Measurements from ENCODE around the gene NAALADL2. TPM values are rescaled to one million over a fixed set of nuclear protein-coding genes. Genes with fewer than 3 reads are reported as not detected.

The NAALADL2 gene
- total RNA-seq, 4 donors from 2014 or later = 7.0 to 34.7 (median 18.4) TPM

DNA sequence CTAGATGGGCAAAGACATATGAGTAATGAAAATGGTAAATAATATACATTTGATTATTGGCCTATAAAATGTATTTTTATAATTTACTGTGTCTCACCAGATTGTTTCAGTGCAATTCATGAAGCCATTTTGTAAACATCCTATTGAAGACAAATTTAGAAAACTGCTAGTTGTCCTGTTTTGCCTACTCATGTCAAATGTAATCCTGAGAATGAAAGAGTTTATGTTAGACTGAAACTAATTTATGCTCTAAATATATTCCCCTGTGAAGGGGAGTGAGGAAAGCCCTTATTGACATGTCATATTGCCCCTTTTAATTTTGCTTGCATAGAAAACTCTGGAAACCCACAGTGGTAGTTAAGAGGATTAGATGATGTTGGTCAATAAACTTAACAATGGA is 610.0 kb downstream of the NAALADL2 start:
- H3K9me3 ChIP-seq = no peaks in the 10 kb centered on the region
- TF ChIP-seq, protein P1, sequence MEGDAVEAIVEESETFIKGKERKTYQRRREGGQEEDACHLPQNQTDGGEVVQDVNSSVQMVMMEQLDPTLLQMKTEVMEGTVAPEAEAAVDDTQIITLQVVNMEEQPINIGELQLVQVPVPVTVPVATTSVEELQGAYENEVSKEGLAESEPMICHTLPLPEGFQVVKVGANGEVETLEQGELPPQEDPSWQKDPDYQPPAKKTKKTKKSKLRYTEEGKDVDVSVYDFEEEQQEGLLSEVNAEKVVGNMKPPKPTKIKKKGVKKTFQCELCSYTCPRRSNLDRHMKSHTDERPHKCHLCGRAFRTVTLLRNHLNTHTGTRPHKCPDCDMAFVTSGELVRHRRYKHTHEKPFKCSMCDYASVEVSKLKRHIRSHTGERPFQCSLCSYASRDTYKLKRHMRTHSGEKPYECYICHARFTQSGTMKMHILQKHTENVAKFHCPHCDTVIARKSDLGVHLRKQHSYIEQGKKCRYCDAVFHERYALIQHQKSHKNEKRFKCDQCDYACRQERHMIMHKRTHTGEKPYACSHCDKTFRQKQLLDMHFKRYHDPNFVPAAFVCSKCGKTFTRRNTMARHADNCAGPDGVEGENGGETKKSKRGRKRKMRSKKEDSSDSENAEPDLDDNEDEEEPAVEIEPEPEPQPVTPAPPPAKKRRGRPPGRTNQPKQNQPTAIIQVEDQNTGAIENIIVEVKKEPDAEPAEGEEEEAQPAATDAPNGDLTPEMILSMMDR (IDR thresholded peaks at IDR 0.05) = no peak
- TF ChIP-seq POLR2A (IDR thresholded peaks at IDR 0.05) = no peak
- H3K4me1 ChIP-seq = no peaks in the 10 kb centered on the region
- no peak for DNase-seq
- no peak overlapping the region for H3K4me3 ChIP-seq
- H3K27ac ChIP-seq = no peak overlapping the region
- no peaks in the 10 kb centered on the region for H3K36me3 ChIP-seq
- no peaks in the 10 kb centered on the region for H3K27me3 ChIP-seq

DNA sequence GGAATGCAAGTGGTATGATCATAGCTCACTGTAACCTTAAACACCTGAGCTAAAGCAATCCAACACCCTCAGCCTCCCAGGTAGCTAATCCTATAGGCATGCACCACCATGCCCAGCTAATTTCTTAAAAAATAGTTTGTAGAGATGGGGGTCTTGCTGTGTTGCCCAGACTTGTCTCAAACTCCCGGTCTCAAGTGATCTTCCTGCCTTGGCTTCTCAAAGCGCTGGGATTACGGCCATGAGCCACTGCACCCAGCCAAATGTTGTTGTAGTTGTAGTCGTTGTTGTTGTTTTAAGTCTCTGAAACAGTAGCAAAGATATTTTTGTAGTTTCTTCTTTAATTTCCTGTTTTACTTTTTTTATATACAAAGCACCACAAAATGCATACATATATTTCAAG is 616.6 kb downstream of the NAALADL2 start:
- DNase-seq = no peak
- Histone ChIP-seq H3K27me3 (no peaks in the 10 kb centered on the region), H3K4me1 (no peaks in the 10 kb centered on the region), H3K4me3 (no peak overlapping the region), H3K27ac (no peak overlapping the region), H3K9me3 (no peaks in the 10 kb centered on the region), H3K36me3 (no peaks in the 10 kb centered on the region)
- no peak for TF ChIP-seq POLR2A (IDR thresholded peaks at IDR 0.05)
- TF ChIP-seq, protein P1 (IDR thresholded peaks at IDR 0.05) = no peak

DNA sequence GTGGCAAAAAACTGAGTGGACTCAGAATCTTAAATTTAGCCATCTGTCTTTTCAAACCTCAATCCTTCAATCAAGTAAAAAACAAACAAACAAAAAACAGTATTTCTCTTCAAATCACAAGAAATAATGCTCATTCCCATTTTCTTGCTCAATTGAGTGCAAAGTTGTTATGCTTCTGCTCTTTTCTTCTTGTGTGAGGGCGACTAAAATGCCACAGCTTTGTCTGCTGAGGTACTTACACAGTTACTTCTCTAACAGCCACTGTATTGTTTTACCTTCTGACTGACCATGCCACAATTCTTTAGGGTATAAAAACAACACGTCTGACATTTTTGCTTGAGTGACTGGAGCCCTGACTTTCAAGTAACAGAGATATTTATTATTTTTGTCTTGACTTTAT is 617.4 kb downstream of the NAALADL2 start:
- Histone ChIP-seq H3K4me3 (no peak overlapping the region), H3K4me1 (no peaks in the 10 kb centered on the region), H3K27me3 (no peaks in the 10 kb centered on the region), H3K9me3 (no peaks in the 10 kb centered on the region), H3K27ac (no peak overlapping the region), H3K36me3 (no peaks in the 10 kb centered on the region)
- no peak for DNase-seq
- TF ChIP-seq POLR2A (IDR thresholded peaks at IDR 0.05) = no peak
- TF ChIP-seq, protein P1 (IDR thresholded peaks at IDR 0.05) = no peak

DNA sequence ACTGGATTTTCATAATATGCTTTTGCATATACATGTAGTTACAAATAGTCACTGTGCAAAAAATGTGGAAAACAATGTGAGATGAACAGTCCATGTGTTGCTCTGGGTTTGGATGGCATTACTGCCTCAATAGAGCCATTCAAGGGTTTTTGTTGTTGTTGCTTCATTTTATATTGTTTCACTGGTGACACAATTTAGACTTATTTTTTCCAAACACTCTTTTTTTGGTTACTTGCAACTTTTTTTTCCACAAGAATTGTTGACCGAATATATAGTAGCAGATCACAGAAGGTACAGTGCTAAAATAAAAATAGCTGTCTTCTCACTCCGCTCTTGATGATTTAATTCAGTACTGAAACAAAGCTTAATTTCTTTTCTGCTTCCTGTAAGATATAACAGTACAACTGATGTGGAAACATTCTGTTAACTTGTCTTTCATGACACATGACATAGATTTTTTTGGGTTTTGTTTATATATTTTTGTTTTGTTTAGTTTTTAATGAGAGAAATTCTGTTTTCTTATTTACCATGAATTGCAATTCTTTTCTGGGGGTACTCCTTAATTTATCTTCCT is 618.6 kb downstream of the NAALADL2 start:
- H3K36me3 ChIP-seq = no peaks in the 10 kb centered on the region
- H3K9me3 ChIP-seq = no peaks in the 10 kb centered on the region
- no peak for TF ChIP-seq POLR2A (IDR thresholded peaks at IDR 0.05)
- TF ChIP-seq, protein P1 (IDR thresholded peaks at IDR 0.05) = no peak
- H3K4me1 ChIP-seq = no peaks in the 10 kb centered on the region
- no peaks in the 10 kb centered on the region for H3K27me3 ChIP-seq
- no peak overlapping the region for H3K4me3 ChIP-seq
- DNase-seq = no peak
- no peak overlapping the region for H3K27ac ChIP-seq

DNA sequence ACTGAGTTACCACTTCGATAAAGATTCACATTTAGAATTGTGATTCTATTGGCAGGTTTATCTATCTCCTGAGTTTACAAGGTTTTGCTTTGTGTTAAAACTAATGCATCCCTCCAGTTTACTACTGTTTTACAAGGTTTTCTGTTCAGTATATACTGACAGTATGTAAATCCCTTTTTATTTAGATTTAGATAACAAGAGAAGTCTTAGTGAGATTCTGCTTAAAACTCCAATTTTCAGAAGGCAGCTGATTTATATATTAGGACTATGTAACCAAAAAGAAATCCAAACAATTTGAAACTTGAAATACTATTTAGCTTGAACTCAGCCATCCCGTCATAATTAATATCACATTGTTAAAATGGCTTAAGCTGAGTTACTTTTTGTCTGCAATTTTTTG is 619.2 kb downstream of the NAALADL2 start:
- no peak overlapping the region for H3K4me3 ChIP-seq
- TF ChIP-seq, protein P1 (IDR thresholded peaks at IDR 0.05) = no peak
- TF ChIP-seq POLR2A (IDR thresholded peaks at IDR 0.05) = no peak
- no peaks in the 10 kb centered on the region for H3K9me3 ChIP-seq
- no peaks in the 10 kb centered on the region for H3K27me3 ChIP-seq
- H3K27ac ChIP-seq = no peak overlapping the region
- H3K36me3 ChIP-seq = no peaks in the 10 kb centered on the region
- no peak for DNase-seq
- no peaks in the 10 kb centered on the region for H3K4me1 ChIP-seq

DNA sequence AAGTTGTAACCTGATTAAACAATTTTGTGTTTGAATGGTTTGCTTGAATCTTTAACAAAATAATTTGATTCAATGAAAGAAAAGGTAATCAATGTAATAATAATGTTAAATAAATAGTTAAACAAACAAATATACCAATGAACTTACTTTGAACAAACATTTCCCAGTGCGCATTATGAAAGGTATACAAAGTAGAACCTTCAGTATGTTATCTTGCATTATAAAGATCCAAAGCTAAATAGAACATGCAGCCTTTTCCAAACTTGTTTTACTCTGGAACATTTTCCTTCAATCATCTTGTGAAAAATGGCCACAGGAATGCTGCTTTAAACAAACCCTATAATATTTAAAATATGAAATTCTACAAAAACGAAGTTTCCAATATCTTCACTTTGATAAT is 620.0 kb downstream of the NAALADL2 start:
- H3K4me1 ChIP-seq = no peaks in the 10 kb centered on the region
- H3K27ac ChIP-seq = no peak overlapping the region
- no peaks in the 10 kb centered on the region for H3K9me3 ChIP-seq
- TF ChIP-seq, protein P1 (IDR thresholded peaks at IDR 0.05) = no peak
- TF ChIP-seq POLR2A (IDR thresholded peaks at IDR 0.05) = no peak
- H3K27me3 ChIP-seq = no peaks in the 10 kb centered on the region
- no peaks in the 10 kb centered on the region for H3K36me3 ChIP-seq
- H3K4me3 ChIP-seq = no peak overlapping the region
- no peak for DNase-seq
